ENCODE measurements around the gene FLT3. TPM values are rescaled to one million over a fixed set of nuclear protein-coding genes. Genes with fewer than 3 reads are reported as not detected.
"Not testable (repeated sequence)": the region's sequence is repeated elsewhere in the genome, so short reads cannot be mapped to it uniquely, and the experiment has no call there.

FLT3 gene
- total and polyA plus RNA-seq, 11 donors, result 0.09 to 0.48 (median 0.21) TPM; not detected in 2

DNA sequence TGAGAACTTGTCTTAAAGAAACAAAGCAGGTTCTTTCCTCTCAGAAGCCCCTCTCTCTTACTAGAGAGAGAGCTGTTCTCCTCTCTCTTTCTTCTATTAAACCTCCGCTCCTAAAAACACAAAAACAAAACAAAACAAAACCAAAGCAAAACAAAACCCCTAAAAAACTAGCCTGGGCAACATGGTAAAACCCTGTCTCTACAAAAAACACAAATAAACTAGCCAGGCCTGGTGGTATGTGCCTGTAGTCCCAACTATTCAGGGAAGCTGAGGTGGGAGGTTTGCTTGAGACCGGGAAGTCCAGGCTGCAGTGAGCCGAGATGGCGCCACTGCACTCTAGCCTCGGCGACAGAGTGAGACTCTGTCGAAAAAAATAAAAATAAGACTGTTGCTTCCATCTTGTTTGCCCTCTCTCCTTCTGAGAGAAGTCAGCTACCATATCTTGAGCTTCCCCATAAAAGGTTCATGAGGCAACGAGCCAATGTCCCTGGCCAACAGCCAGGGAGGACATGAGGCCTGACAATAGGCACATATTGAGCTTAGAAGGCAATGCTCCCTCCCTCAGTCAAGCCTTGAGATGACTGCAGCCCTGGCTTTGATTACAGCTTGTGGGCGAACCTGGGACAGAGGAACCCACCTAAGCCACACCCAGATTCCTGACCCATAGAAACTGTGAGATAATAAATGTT lies 17.5 kb upstream of the FLT3 start:
- peaks cover 0 to 7% (median 0%) of the 10 kb centered on the region in 12 donors for H3K4me1 ChIP-seq
- 43 to 61% (median 50%) methylated on average over 9 of the region's 9 CpGs for whole genome bisulfite sequencing, 4 donors
- TF ChIP-seq POLR2A (IDR thresholded peaks at IDR 0.05), result no peak
- TF ChIP-seq, protein P1, sequence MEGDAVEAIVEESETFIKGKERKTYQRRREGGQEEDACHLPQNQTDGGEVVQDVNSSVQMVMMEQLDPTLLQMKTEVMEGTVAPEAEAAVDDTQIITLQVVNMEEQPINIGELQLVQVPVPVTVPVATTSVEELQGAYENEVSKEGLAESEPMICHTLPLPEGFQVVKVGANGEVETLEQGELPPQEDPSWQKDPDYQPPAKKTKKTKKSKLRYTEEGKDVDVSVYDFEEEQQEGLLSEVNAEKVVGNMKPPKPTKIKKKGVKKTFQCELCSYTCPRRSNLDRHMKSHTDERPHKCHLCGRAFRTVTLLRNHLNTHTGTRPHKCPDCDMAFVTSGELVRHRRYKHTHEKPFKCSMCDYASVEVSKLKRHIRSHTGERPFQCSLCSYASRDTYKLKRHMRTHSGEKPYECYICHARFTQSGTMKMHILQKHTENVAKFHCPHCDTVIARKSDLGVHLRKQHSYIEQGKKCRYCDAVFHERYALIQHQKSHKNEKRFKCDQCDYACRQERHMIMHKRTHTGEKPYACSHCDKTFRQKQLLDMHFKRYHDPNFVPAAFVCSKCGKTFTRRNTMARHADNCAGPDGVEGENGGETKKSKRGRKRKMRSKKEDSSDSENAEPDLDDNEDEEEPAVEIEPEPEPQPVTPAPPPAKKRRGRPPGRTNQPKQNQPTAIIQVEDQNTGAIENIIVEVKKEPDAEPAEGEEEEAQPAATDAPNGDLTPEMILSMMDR (IDR thresholded peaks at IDR 0.05), result no peak
- intact Hi-C loops (cut with DNase I), result no loop called here
- H3K27ac ChIP-seq, result no peak overlapping the region
- DNase-seq (peak; percentile 48 to 81 (median 55)), ATAC-seq (peak in 3 of 4 donors; percentile 49 to 57 (median 50))
- H3K27me3 ChIP-seq, result peaks cover 0 to 7% (median 0%) of the 10 kb centered on the region in 9 donors
- no peaks in the 10 kb centered on the region for H3K36me3 ChIP-seq
- no peaks in the 10 kb centered on the region for H3K9me3 ChIP-seq
- no peak overlapping the region for H3K4me3 ChIP-seq

DNA sequence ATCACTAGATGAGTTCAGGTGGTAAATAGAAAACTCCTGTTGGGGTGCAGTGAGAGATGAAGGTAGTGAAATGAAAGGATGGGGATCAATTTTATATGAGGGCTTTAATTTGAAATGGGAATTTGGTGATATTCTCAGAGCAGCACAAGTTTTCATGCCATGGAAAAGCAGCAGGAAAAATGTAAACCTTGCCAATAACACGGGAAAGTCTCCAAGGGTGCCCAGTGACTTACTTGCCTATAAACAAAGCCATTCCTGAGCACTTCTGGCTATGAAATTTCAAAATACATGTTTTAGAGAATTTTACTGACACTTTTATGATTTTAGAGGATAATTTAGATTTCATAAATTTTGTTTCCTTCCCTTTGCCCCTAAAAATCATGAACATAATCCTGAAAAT lies 16.4 kb upstream of the FLT3 start:
- no peak overlapping the region for H3K27ac ChIP-seq
- H3K9me3 ChIP-seq, result no peaks in the 10 kb centered on the region
- DNase-seq (no peak), ATAC-seq (no peak)
- TF ChIP-seq, protein P1 (IDR thresholded peaks at IDR 0.05), result no peak
- TF ChIP-seq POLR2A (IDR thresholded peaks at IDR 0.05), result no peak
- peaks cover 0 to 7% (median 0%) of the 10 kb centered on the region in 9 donors for H3K27me3 ChIP-seq
- no peaks in the 10 kb centered on the region for H3K36me3 ChIP-seq
- H3K4me1 ChIP-seq, result peaks cover 0 to 7% (median 0%) of the 10 kb centered on the region in 12 donors
- 77 to 87% (median 81%) methylated on average over 1 of the region's 1 CpG for WGBS, 4 donors
- intact Hi-C loops (cut with DNase I), result no loop called here
- H3K4me3 ChIP-seq, result no peak overlapping the region

DNA sequence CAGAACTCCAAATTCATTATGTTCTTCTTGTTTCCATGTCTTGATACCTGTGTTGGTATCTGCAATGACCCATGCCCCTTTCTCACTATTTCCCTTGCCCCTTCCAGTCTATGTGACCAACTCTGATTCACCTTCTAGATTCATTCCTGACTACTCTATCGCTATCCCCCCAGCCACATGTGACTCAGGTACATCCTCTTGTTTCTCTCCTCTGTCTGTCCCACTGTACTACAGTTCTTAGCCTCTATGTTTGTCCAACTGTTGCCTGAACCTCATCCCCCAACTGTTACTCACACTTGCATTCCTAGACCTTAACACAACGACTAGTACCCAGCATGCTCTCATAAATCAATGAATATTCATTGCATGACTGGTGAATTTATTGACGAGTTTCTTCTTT lies 10.0 kb upstream of the FLT3 start:
- Histone ChIP-seq H3K9me3 (no peaks in the 10 kb centered on the region), H3K36me3 (no peaks in the 10 kb centered on the region), H3K27ac (no peak overlapping the region), H3K4me1 (no peaks in the 10 kb centered on the region), H3K27me3 (peaks cover 0 to 3% (median 0%) of the 10 kb centered on the region in 9 donors), H3K4me3 (no peak overlapping the region)
- WGBS, 4 donors, result 79 to 82% (median 80%) methylated on average over 3 of the region's 3 CpGs
- intact Hi-C loops (cut with DNase I), result no loop called here
- TF ChIP-seq, protein P1 (IDR thresholded peaks at IDR 0.05), result no peak
- ATAC-seq (no peak), DNase-seq (no peak)

DNA sequence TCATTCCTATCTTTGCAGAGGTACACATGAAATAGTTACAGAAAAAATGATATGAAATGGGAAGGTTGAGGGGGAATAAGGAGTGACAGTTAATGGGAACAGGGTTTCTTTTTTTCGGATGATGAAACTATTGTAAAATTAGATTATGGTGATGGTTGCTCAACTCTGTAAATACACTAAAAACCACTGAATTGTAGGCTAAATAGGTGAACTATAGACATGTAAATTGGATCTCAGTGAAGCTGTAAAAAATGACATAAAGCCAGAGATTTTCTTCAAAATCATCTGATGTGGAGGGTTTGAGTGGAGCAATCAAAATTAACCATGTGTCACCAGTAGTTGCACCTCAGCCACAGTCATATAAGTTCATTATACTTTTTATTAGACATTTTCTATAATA lies 6.6 kb upstream of the FLT3 start:
- TF ChIP-seq, protein P1 (IDR thresholded peaks at IDR 0.05), result no peak
- TF ChIP-seq POLR2A (IDR thresholded peaks at IDR 0.05), result no peak
- no peak for ATAC-seq
- Histone ChIP-seq H3K27ac (no peak overlapping the region), H3K4me3 (no peak overlapping the region), H3K27me3 (peaks cover 6 to 29% (median 14%) of the 10 kb centered on the region in 9 donors), H3K36me3 (no peaks in the 10 kb centered on the region), H3K9me3 (no peaks in the 10 kb centered on the region), H3K4me1 (no peaks in the 10 kb centered on the region)
- WGBS, 4 donors, result 50 to 85% (median 76%) methylated on average over 1 of the region's 1 CpG
- intact Hi-C loops (cut with DNase I), result no loop called here
- DNase-seq, result no peak

DNA sequence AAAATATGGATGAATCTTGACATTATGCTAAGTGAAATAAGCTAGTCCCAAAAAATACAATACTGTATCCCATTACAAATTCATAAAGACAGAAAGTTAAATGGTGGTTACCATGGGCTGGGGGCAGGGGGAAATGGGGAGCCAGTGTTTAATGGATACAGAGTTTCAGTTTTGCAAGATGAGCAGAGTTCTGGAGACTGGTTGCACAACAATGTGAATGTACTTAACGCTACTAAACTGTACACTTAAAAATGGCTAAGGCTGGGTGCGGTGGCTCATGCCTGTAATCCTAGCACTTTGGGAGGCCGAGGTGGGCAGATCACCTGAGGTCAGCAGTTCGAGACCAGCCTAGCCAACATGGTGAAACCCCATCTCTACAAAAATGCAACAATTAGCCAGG lies 1.5 kb upstream of the FLT3 start:
- 78 to 90% (median 87%) methylated on average over 4 of the region's 4 CpGs for WGBS, 4 donors

More for the DNA sequence above, 1.5 kb upstream of the FLT3 start:
- Histone ChIP-seq H3K4me1 (peaks cover 0 to 22% (median 8%) of the 10 kb centered on the region in 12 donors), H3K27me3 (peaks cover 29 to 78% (median 55%) of the 10 kb centered on the region in 9 donors)
- H3K36me3 ChIP-seq; H3K27ac ChIP-seq; ATAC-seq; H3K9me3 ChIP-seq; intact Hi-C loops (cut with DNase I); DNase-seq; H3K4me3 ChIP-seq: not testable (repeated sequence)

All from heart left ventricle (tissue), 16 donors.